GM19463 (cell line): Measurements from ENCODE around the gene LMTK3.

Experiments
- ATAC-seq: cut with Tn5 transposase; IDR thresholded peaks from one replicate; pipeline ENCODE4 v1.9.1; 2021; ENCODE audit warnings: mild to moderate bottlenecking, moderate library complexity; ENCODE audit not compliant: unreplicated experiment

Gene LMTK3

GRCh38 chr19:48475369-48476068 is 36.1 kb downstream of the LMTK3 start:
- ATAC-seq = no peak

- no peak for ATAC-seq
These were observed 37.5 kb downstream of the LMTK3 start for GRCh38 chr19:48474084-48474592.

GRCh38 chr19:48473161-48473966 is 38.3 kb downstream of the LMTK3 start:
- ATAC-seq = no peak

- ATAC-seq = no peak
These were observed 39.8 kb downstream of the LMTK3 start for GRCh38 chr19:48471836-48472235.

- ATAC-seq = no peak
These were observed 40.8 kb downstream of the LMTK3 start for GRCh38 chr19:48470856-48471255.

GRCh38 chr19:48469934-48470680 is 41.5 kb downstream of the LMTK3 start:
- ATAC-seq = no peak

- ATAC-seq = peak; percentile 26
These were observed 42.2 kb downstream of the LMTK3 start, which contains the start of gene CYTH2 for GRCh38 chr19:48469289-48469881. CYTH2 (plus strand) TSS chr19:48469369; CDS start chr19:48469508, 139 bp downstream.

- ATAC-seq = peak; percentile 89
These were observed 42.8 kb downstream of the LMTK3 start for GRCh38 chr19:48468772-48469288.

GRCh38 chr19:48466561-48467325 is 44.9 kb downstream of the LMTK3 start:
- ATAC-seq = no peak

GRCh38 chr19:48465215-48465614 is 46.4 kb downstream of the LMTK3 start:
- ATAC-seq = no peak

- no peak for ATAC-seq
These were observed 49.5 kb downstream of the LMTK3 start for GRCh38 chr19:48461982-48462655.

- ATAC-seq = no peak
These were observed 50.0 kb downstream of the LMTK3 start for GRCh38 chr19:48461651-48461981.

GRCh38 chr19:48458016-48458415 is 53.6 kb downstream of the LMTK3 start:
- ATAC-seq = no peak

GRCh38 chr19:48456864-48457263 is 54.8 kb downstream of the LMTK3 start:
- no peak for ATAC-seq

GRCh38 chr19:48455908-48456562 is 55.6 kb downstream of the LMTK3 start:
- no peak for ATAC-seq

GRCh38 chr19:48455171-48455907 is 56.3 kb downstream of the LMTK3 start, which contains the start of gene KCNJ14:
KCNJ14 (plus strand) TSS chr19:48455574; CDS start chr19:48461725, 6,151 bp downstream.
- no peak for ATAC-seq

- ATAC-seq = no peak
These were observed 57.4 kb downstream of the LMTK3 start for GRCh38 chr19:48454150-48454730.
